Body of pancreas (tissue), 4 donors: ENCODE data around the gene SLC25A25. TPM values are rescaled to one million over a fixed set of nuclear protein-coding genes. Genes with fewer than 3 reads are reported as not detected.

Experiments
- ATAC-seq: fragments of 150-250 bp; one replicate; pipeline ENCODE4 v1.9.1; 2016
- DNase-seq, 4 donors: peaks; one replicate each; pipeline ENCODE4 v3.0.0-alpha.2; 2019
- H3K27ac ChIP-seq, 4 donors: fragments of 200-600 bp; sonication (generic); 1 replicate in 3 of 4; 2 replicates in 1 of 4; pipeline versions ENCODE4 v1.5.1 to v1.6.1; 2016 to 2019; ENCODE audit warnings: mild to moderate bottlenecking in 1 of 4, mixed read lengths in 1 of 4, moderate library complexity in 1 of 4
- H3K27me3 ChIP-seq, 2 donors: fragments of 200-600 bp; sonication (generic); one replicate each; pipeline ENCODE4 v1.6.0; 2016; ENCODE audit warnings: mild to moderate bottlenecking in 1 of 2
- H3K36me3 ChIP-seq, 2 donors: fragments of 200-600 bp; sonication (generic); replicated peaks in 1 of 2; 2 replicates each; pipeline ENCODE4 v1.5.1; 2016; ENCODE audit warnings: low read depth in 2 of 2; ENCODE audit not compliant: insufficient read depth in 1 of 2
- H3K4me1 ChIP-seq: fragments of 200-600 bp; sonication (generic); one replicate; pipeline ENCODE4 v1.6.0; 2016
- H3K4me3 ChIP-seq, 2 donors: fragments of 200-600 bp; sonication (generic); 1 replicate in 1 of 2; 2 replicates in 1 of 2; pipeline ENCODE4 v1.5.1; 2016 to 2019
- H3K9me3 ChIP-seq, 3 donors: fragments of 200-600 bp; sonication (generic); 1 replicate in 2 of 3; 2 replicates in 1 of 3; pipeline ENCODE4 v1.5.1; 2016
- POLR2A ChIP-seq, 3 donors: fragments of 450-650 bp; IDR thresholded peaks; one replicate each; pipeline ENCODE4 v1.6.1; 2016; ENCODE audit warnings: antibody characterized with exemption in 3 of 3, mild to moderate bottlenecking in 2 of 3
- WGBS, 2 donors: methylation state at CpG; one replicate each; pipeline ENCODE4 v1.1.5; 2017; 5-methylcytosine and 5-hydroxymethylcytosine counted together
- intact Hi-C: fragments of 100-400 bp; cut with DNase I; formaldehyde crosslinking; loops from one replicate; pipeline ENCODE4 v1.15.1; 2023
- total RNA-seq, 2 donors: library from RNA; depleted of rRNA; stranded (reverse); fragments of >200 nt; gene quantifications; one replicate each; pipeline ENCODE4 v1.1.0, GENCODE V29; 2016
- TF ChIP-seq, protein P1 (sequence below), 7 experiments: fragments of 450-650 bp in 4 of 7; fragments of 200-600 bp in 3 of 7; sonication (generic) in 3 of 7; IDR thresholded peaks; one replicate each; pipeline ENCODE4 v1.5.1; 2016 to 2019; ENCODE audit warnings: antibody characterized with exemption in 7 of 7

SLC25A25 gene
- total RNA-seq, 2 donors from 2014 or later, result 31.4 to 36.6 TPM

- TF ChIP-seq, protein P1, sequence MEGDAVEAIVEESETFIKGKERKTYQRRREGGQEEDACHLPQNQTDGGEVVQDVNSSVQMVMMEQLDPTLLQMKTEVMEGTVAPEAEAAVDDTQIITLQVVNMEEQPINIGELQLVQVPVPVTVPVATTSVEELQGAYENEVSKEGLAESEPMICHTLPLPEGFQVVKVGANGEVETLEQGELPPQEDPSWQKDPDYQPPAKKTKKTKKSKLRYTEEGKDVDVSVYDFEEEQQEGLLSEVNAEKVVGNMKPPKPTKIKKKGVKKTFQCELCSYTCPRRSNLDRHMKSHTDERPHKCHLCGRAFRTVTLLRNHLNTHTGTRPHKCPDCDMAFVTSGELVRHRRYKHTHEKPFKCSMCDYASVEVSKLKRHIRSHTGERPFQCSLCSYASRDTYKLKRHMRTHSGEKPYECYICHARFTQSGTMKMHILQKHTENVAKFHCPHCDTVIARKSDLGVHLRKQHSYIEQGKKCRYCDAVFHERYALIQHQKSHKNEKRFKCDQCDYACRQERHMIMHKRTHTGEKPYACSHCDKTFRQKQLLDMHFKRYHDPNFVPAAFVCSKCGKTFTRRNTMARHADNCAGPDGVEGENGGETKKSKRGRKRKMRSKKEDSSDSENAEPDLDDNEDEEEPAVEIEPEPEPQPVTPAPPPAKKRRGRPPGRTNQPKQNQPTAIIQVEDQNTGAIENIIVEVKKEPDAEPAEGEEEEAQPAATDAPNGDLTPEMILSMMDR (IDR thresholded peaks at IDR 0.05), result no peak
- TF ChIP-seq POLR2A (IDR thresholded peaks at IDR 0.05), result no peak
- Histone ChIP-seq H3K4me3 (no peak overlapping the region), H3K4me1 (peaks cover 44% of the 10 kb centered on the region), H3K27me3 (no peaks in the 10 kb centered on the region), H3K9me3 (no peaks in the 10 kb centered on the region), H3K36me3 (peaks cover 4 to 11% of the 10 kb centered on the region in 2 donors), H3K27ac (no peak overlapping the region)
- intact Hi-C loops, result loop anchor here (10.0 kb wide), 1 partner anchor 178 kb away; no protein-coding TSS in a partner anchor
- DNase-seq (peak in 1 of 4 donors; percentile 13), ATAC-seq (no peak)
- 92 to 96% methylated on average over 21 to 24 of the region's 24 CpGs for WGBS, 2 donors
These were observed 54.8 kb downstream of the SLC25A25 start for GRCh38 chr9:128122809-128123175.

GRCh38 chr9:128123451-128124080 lies 55.5 kb downstream of the SLC25A25 start:
- no peak for TF ChIP-seq POLR2A (IDR thresholded peaks at IDR 0.05)
- TF ChIP-seq, protein P1 (IDR thresholded peaks at IDR 0.05), result no peak
- H3K4me3 ChIP-seq, result no peak overlapping the region
- peaks cover 4 to 11% of the 10 kb centered on the region in 2 donors for H3K36me3 ChIP-seq
- no peaks in the 10 kb centered on the region for H3K27me3 ChIP-seq
- intact Hi-C loops, result loop anchor here (10.0 kb wide), 1 partner anchor 179 kb away; no protein-coding TSS in a partner anchor
- H3K27ac ChIP-seq, result no peak overlapping the region
- DNase-seq (peak in 1 of 4 donors; percentile 10), ATAC-seq (no peak)
- H3K4me1 ChIP-seq, result peaks cover 40% of the 10 kb centered on the region
- no peaks in the 10 kb centered on the region for H3K9me3 ChIP-seq
- 91 to 92% methylated on average over 21 of the region's 21 CpGs for WGBS, 2 donors

DNA sequence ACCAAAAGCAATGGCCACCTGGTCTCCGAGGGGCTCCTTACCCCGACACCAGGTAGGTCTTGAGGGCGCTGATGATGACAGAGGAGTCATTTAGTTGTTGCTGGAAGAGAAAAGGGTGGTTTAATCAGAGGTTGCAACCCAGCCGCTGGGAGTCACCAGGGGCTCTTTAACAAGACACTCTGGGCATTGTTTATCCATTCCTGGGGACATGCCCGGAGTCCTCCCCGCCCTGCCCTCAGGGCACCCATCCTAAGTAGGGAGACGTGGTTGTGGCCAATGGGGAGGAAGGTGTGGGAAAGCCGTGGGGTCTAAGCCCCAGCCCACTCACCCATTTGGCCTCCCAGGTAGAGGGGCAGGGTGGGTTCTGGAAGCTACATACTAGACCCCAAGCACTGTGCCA lies 56.4 kb downstream of the SLC25A25 start:
- H3K36me3 ChIP-seq, result peaks cover 4 to 11% of the 10 kb centered on the region in 2 donors
- intact Hi-C loops, result loop anchor here (10.0 kb wide), 1 partner anchor 180 kb away; no protein-coding TSS in a partner anchor
- DNase-seq (peak in 1 of 4 donors; percentile 8), ATAC-seq (no peak)
- no peaks in the 10 kb centered on the region for H3K27me3 ChIP-seq
- no peak overlapping the region for H3K27ac ChIP-seq
- H3K9me3 ChIP-seq, result no peaks in the 10 kb centered on the region
- no peak overlapping the region for H3K4me3 ChIP-seq
- peaks cover 42% of the 10 kb centered on the region for H3K4me1 ChIP-seq
- TF ChIP-seq, protein P1 (IDR thresholded peaks at IDR 0.05), result no peak
- no peak for TF ChIP-seq POLR2A (IDR thresholded peaks at IDR 0.05)
- 87 to 94% methylated on average over 7 to 8 of the region's 8 CpGs for WGBS, 2 donors

GRCh38 chr9:128124873-128125579 lies 57.0 kb downstream of the SLC25A25 start:
- no peak for TF ChIP-seq POLR2A (IDR thresholded peaks at IDR 0.05)
- TF ChIP-seq, protein P1 (IDR thresholded peaks at IDR 0.05), result peak in 6 of 7 experiments; percentile 10 to 42 (median 38)
- 71 to 79% methylated on average over 13 to 16 of the region's 16 CpGs for WGBS, 2 donors
- ATAC-seq (no peak), DNase-seq (peak; percentile 64 to 69 (median 66))
- Histone ChIP-seq H3K9me3 (no peaks in the 10 kb centered on the region), H3K4me3 (no peak overlapping the region), H3K4me1 (peaks cover 37% of the 10 kb centered on the region), H3K27me3 (no peaks in the 10 kb centered on the region), H3K36me3 (peaks cover 4 to 11% of the 10 kb centered on the region in 2 donors), H3K27ac (no peak overlapping the region)
- intact Hi-C loops, result loop anchor here (10.0 kb wide), 1 partner anchor 180 kb away; no protein-coding TSS in a partner anchor
